Measurements from ENCODE around the gene CBR4. TPM values are rescaled to one million over a fixed set of nuclear protein-coding genes. Genes with fewer than 3 reads are reported as not detected.

CBR4 gene
- total and polyA plus RNA-seq, 2 experiments from 2014 or later: 9.9 to 14.7 TPM

GRCh38 chr4:169033660-169034059 is 23.6 kb upstream of the CBR4 start:
- H3K36me3 ChIP-seq (ENCODE audit: low read depth): no peaks in the 10 kb centered on the region
- no peak overlapping the region for H3K9ac ChIP-seq
- in situ Hi-C loops (cut with MboI): no loop called here
- H3K9me2 ChIP-seq (ENCODE audit: insufficient read depth): no peaks in the 10 kb centered on the region
- no peaks in the 10 kb centered on the region for H3K4me1 ChIP-seq (ENCODE audit: insufficient read depth)
- H3K27me3 ChIP-seq (replicated peaks; ENCODE audit: insufficient read depth): no peaks in the 10 kb centered on the region
- no peaks in the 10 kb centered on the region for H3K9me3 ChIP-seq (ENCODE audit: low read depth)
- TF ChIP-seq EZH2phosphoT487 (IDR thresholded peaks at IDR 0.05; ENCODE audit: insufficient read depth, low read depth) (no peak), EZH2 (IDR thresholded peaks at IDR 0.05; ENCODE audit: insufficient read depth, poor library complexity, severe bottlenecking) (no peak)
- no peaks in the 10 kb centered on the region for H4K20me1 ChIP-seq (ENCODE audit: insufficient read depth)
- H3K79me2 ChIP-seq (ENCODE audit: insufficient read depth): no peaks in the 10 kb centered on the region
- 85 to 86% methylated on average over 6 of the region's 6 CpGs for WGBS, 2 experiments (ENCODE audit: low coverage in 1 of 2, low lambda C conversion rate in 2 of 2, missing lambda C conversion rate in 2 of 2)
- no peak overlapping the region for H2AFZ ChIP-seq
- DNase-seq: no peak
- no peak overlapping the region for H3K4me2 ChIP-seq (ENCODE audit: unreplicated experiment)
- H3K27ac ChIP-seq: no peak overlapping the region
- no peaks in the 10 kb centered on the region; the same call in 1 of the 2 replicates for H3F3A ChIP-seq (ENCODE audit: insufficient read depth)
- H3K4me3 ChIP-seq: no peak overlapping the region

- no peak overlapping the region for H3K4me3 ChIP-seq
- no peaks in the 10 kb centered on the region for H3K79me2 ChIP-seq (ENCODE audit: insufficient read depth)
- H2AFZ ChIP-seq: no peak overlapping the region
- no peaks in the 10 kb centered on the region for H3K4me1 ChIP-seq (ENCODE audit: insufficient read depth)
- H3K27me3 ChIP-seq (replicated peaks; ENCODE audit: insufficient read depth): no peaks in the 10 kb centered on the region
- TF ChIP-seq EZH2 (IDR thresholded peaks at IDR 0.05; ENCODE audit: insufficient read depth, poor library complexity, severe bottlenecking): no peak
- TF ChIP-seq EZH2phosphoT487 (IDR thresholded peaks at IDR 0.05; ENCODE audit: insufficient read depth, low read depth): no peak
- in situ Hi-C loops (cut with MboI): no loop called here
- no peak overlapping the region for H3K9ac ChIP-seq
- WGBS, 2 experiments (ENCODE audit: low coverage in 1 of 2, low lambda C conversion rate in 2 of 2, missing lambda C conversion rate in 2 of 2): 79 to 82% methylated on average over 5 of the region's 5 CpGs
- no peaks in the 10 kb centered on the region; the same call in 1 of the 2 replicates for H3F3A ChIP-seq (ENCODE audit: insufficient read depth)
- H3K9me2 ChIP-seq (ENCODE audit: insufficient read depth): no peaks in the 10 kb centered on the region
- no peak for DNase-seq
- no peaks in the 10 kb centered on the region for H3K36me3 ChIP-seq (ENCODE audit: low read depth)
- H3K9me3 ChIP-seq (ENCODE audit: low read depth): no peaks in the 10 kb centered on the region
- no peaks in the 10 kb centered on the region for H4K20me1 ChIP-seq (ENCODE audit: insufficient read depth)
- no peak overlapping the region for H3K27ac ChIP-seq
- no peak overlapping the region for H3K4me2 ChIP-seq (ENCODE audit: unreplicated experiment)
These were observed 23.0 kb upstream of the CBR4 start for GRCh38 chr4:169032883-169033645.

- Histone ChIP-seq H3F3A (ENCODE audit: insufficient read depth) (peaks cover 3% of the 10 kb centered on the region; the same call in 1 of the 2 replicates), H3K9me2 (ENCODE audit: insufficient read depth) (no peaks in the 10 kb centered on the region), H3K9ac (no peak overlapping the region), H2AFZ (no peak overlapping the region), H3K4me3 (no peak overlapping the region), H3K4me1 (ENCODE audit: insufficient read depth) (no peaks in the 10 kb centered on the region), H3K27ac (no peak overlapping the region), H4K20me1 (ENCODE audit: insufficient read depth) (no peaks in the 10 kb centered on the region), H3K79me2 (ENCODE audit: insufficient read depth) (no peaks in the 10 kb centered on the region), H3K9me3 (ENCODE audit: low read depth) (no peaks in the 10 kb centered on the region), H3K4me2 (ENCODE audit: unreplicated experiment) (no peak overlapping the region), H3K36me3 (ENCODE audit: low read depth) (no peaks in the 10 kb centered on the region), H3K27me3 (replicated peaks; ENCODE audit: insufficient read depth) (no peaks in the 10 kb centered on the region)
- TF ChIP-seq EZH2 (IDR thresholded peaks at IDR 0.05; ENCODE audit: insufficient read depth, poor library complexity, severe bottlenecking): no peak
- in situ Hi-C loops (cut with MboI): no loop called here
- no peak for DNase-seq
These were observed 22.1 kb upstream of the CBR4 start for GRCh38 chr4:169032194-169032593.

GRCh38 chr4:169031392-169031791 is 21.3 kb upstream of the CBR4 start:
- H3K9me2 ChIP-seq (ENCODE audit: insufficient read depth): no peaks in the 10 kb centered on the region
- no peak overlapping the region for H3K27ac ChIP-seq
- TF ChIP-seq EZH2phosphoT487 (IDR thresholded peaks at IDR 0.05; ENCODE audit: insufficient read depth, low read depth) (no peak), EZH2 (IDR thresholded peaks at IDR 0.05; ENCODE audit: insufficient read depth, poor library complexity, severe bottlenecking) (no peak)
- no peak for DNase-seq
- H3K9me3 ChIP-seq (ENCODE audit: low read depth): no peaks in the 10 kb centered on the region
- H2AFZ ChIP-seq: no peak overlapping the region
- H3K36me3 ChIP-seq (ENCODE audit: low read depth): no peaks in the 10 kb centered on the region
- H3K4me2 ChIP-seq (ENCODE audit: unreplicated experiment): no peak overlapping the region
- no peak overlapping the region for H3K4me3 ChIP-seq
- 95% methylated on average over 15 of the region's 15 CpGs for WGBS, 2 experiments (ENCODE audit: low coverage in 1 of 2, low lambda C conversion rate in 2 of 2, missing lambda C conversion rate in 2 of 2)
- no peaks in the 10 kb centered on the region for H3K27me3 ChIP-seq (replicated peaks; ENCODE audit: insufficient read depth)
- H3K4me1 ChIP-seq (ENCODE audit: insufficient read depth): no peaks in the 10 kb centered on the region
- no peaks in the 10 kb centered on the region for H3K79me2 ChIP-seq (ENCODE audit: insufficient read depth)
- no peak overlapping the region for H3K9ac ChIP-seq
- H3F3A ChIP-seq (ENCODE audit: insufficient read depth): peaks cover 3% of the 10 kb centered on the region; the same call in 1 of the 2 replicates
- H4K20me1 ChIP-seq (ENCODE audit: insufficient read depth): no peaks in the 10 kb centered on the region
- in situ Hi-C loops (cut with MboI): no loop called here

All from GM23248 (cell line).